ENCODE data around the gene IL2RA. TPM values are rescaled to one million over a fixed set of nuclear protein-coding genes. Genes with fewer than 3 reads are reported as not detected.
"Not testable (repeated sequence)": the region's sequence is repeated elsewhere in the genome, so short reads cannot be mapped to it uniquely, and the experiment has no call there.

Gene IL2RA
- total and polyA plus RNA-seq, 9 donors = 0.07 to 5.2 (median 0.90) TPM; not detected in 2

DNA sequence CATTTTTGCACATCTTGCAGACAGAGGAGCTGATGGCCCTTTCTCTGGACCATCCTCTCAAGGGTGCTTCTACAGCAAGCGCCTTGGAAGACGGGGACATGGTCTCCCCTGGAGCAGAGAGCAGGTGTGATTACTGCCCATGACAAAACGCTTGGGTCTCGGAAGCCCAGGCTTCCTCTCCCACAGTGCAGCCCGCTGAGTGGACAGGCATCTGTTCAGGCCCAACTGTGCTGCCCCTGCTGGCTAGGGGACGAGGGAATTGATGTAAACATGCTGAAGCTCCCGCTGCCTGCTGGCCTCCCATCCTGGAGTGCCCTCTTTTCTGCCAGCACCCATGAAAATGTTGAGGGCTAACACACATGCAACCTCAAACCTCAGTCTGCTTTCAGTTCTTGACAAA, 99.1 kb downstream of the IL2RA start:
- no peaks in the 10 kb centered on the region for H3K9me3 ChIP-seq
- DNase-seq = peak in 2 of 5 donors; percentile 7 to 8
- WGBS, 3 donors = 91 to 94% (median 92%) methylated on average over 7 of the region's 7 CpGs
- TF ChIP-seq POLR2A (IDR thresholded peaks at IDR 0.05) (no peak), CTCF (IDR thresholded peaks at IDR 0.05) (no peak), EP300 (IDR thresholded peaks at IDR 0.05) (no peak)
- no peaks in the 10 kb centered on the region for H3K4me1 ChIP-seq (ENCODE audit: insufficient read depth)
- H3K36me3 ChIP-seq = no peaks in the 10 kb centered on the region
- no peak overlapping the region for H3K4me3 ChIP-seq
- intact Hi-C loops (cut with DNase I) = no loop called here
- H3K27me3 ChIP-seq = no peaks in the 10 kb centered on the region
- no peak overlapping the region for H3K27ac ChIP-seq

DNA sequence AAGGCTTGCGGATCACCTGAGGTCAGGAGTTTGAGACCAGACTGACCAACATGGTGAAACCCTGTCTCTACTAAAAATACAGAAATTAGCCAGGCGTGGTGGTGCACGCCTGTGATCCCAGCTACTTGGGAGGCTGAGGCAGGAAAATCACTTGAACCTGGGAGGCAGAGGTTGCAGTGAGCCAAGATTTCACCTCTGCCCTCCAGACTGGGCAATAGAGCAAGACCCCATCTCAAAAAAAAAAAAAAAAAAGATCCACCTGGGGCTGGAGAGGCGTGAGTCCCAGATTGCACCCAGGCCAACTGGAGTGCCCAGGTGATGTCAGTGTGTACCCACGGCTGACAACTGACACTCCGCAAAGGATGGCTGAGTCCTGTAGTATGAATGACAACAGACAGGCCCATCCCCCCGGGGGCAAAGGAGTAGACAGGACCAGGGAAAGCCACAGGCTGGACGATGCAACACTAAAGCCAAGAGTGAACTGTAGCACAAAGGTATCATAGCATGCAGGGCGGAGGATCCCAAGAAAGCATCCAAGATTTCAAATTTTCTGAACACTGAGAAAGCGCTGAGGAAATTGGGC, 99.7 kb downstream of the IL2RA start:
- 95 to 97% (median 96%) methylated on average over 10 of the region's 10 CpGs for WGBS, 3 donors
- H3K36me3 ChIP-seq; intact Hi-C loops (cut with DNase I); H3K27ac ChIP-seq; H3K4me3 ChIP-seq; H3K9me3 ChIP-seq; H3K27me3 ChIP-seq; H3K4me1 ChIP-seq (ENCODE audit: insufficient read depth): not testable (repeated sequence)
- peak in 3 of 5 donors; percentile 3 to 23 (median 11) for DNase-seq

DNA sequence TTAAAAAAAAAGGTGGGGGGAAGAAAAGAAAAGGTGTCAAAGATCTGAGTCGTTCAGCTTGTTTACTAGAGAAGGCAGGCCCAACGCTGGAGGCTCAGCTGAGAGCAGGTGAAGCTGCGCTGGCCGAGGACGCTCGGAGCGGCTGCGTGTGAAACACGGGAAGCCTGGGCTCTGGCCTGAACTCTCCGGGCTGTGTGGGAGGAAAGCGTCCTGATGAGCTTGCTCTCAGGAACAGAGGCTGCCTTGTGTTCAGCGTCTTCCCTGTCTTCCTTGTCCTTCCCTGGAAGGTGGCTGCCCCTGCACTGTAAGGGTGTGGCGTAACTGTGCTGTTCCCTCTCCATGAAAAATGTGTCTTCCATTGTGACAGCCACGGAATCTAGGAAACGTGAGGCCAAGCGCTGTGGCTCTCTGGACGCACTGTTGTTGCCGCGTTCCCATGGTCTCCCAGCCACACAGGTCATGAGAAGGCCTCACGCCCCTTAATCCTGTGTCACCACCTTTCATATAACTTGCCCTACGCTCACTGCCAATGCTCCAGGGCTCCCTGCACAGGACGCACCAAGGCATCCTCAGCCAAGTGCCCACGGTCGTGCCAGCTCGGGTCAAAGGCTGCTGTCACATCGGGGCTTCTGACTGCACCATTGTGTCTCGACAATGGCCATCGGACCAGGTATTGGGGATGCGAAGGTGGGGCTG, 100.6 kb downstream of the IL2RA start:
- intact Hi-C loops (cut with DNase I) = no loop called here
- DNase-seq = peak in 3 of 5 donors; percentile 4 to 32 (median 15)
- Histone ChIP-seq H3K36me3 (no peaks in the 10 kb centered on the region), H3K27ac (no peak overlapping the region), H3K9me3 (no peaks in the 10 kb centered on the region), H3K27me3 (no peaks in the 10 kb centered on the region), H3K4me1 (ENCODE audit: insufficient read depth) (no peaks in the 10 kb centered on the region), H3K4me3 (no peak overlapping the region)
- 84 to 88% (median 86%) methylated on average over 29 of the region's 29 CpGs for WGBS, 3 donors
- TF ChIP-seq EP300 (IDR thresholded peaks at IDR 0.05) (no peak), POLR2A (IDR thresholded peaks at IDR 0.05) (no peak), CTCF (IDR thresholded peaks at IDR 0.05) (no peak)

DNA sequence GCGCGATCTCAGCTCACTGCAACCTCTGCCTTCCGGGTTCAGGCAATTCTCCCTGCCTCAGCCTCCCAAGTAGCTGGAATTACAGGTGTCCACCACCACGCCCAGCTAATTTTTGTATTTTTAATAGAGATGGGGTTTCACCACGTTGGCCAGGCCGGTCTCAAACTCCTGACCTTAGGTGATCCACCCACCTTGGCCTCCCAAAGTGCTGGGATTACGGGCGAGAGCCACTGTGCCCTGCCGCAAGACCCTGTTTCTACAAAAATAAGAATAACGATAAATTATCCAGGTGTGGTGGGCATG, 101.2 kb downstream of the IL2RA start:
- 90 to 97% (median 96%) methylated on average over 10 of the region's 10 CpGs for WGBS, 3 donors
- H3K27me3 ChIP-seq; H3K4me1 ChIP-seq (ENCODE audit: insufficient read depth); H3K9me3 ChIP-seq; intact Hi-C loops (cut with DNase I); H3K4me3 ChIP-seq; H3K36me3 ChIP-seq; H3K27ac ChIP-seq: not testable (repeated sequence)
- DNase-seq = peak in 1 of 5 donors; percentile 1

Small RNA genes lying within 50 kb of the gene (small RNA-seq; reads per million reads assigned to genes)
- not detected for gene RF00397

Other genes starting within 250 kb of the IL2RA start
- 100 to 1,000 TPM; 148 to 198 (median 177) TPM for gene GDI2, start 248.9 kb downstream of the IL2RA start, total RNA-seq
- gene GDI2, start 248.9 kb downstream of the IL2RA start, polyA plus RNA-seq = 100 to 1,000 TPM; 111 to 269 TPM
- 10 to 100 TPM in 4 of 7 donors, 1 to 10 TPM in 3; 8.6 to 15.3 (median 10.0) TPM for gene ANKRD16, start 172.5 kb downstream of the IL2RA start, total RNA-seq
- gene ANKRD16, start 172.5 kb downstream of the IL2RA start, polyA plus RNA-seq = 1 to 10 TPM; 6.6 to 7.8 TPM
- gene FBH1, start 172.1 kb downstream of the IL2RA start, total RNA-seq = 10 to 100 TPM; 54.6 to 80.3 (median 78.3) TPM
- 10 to 100 TPM; 46.4 to 64.1 TPM for gene FBH1, start 172.1 kb downstream of the IL2RA start, polyA plus RNA-seq
- gene IL15RA, start 84.8 kb downstream of the IL2RA start, total RNA-seq = 10 to 100 TPM in 1 of 7 donors, 1 to 10 TPM in 6; 2.7 to 15.2 (median 6.2) TPM
- 10 to 100 TPM in 1 of 2 donors, 1 to 10 TPM in 1; 6.3 to 10.0 TPM for gene IL15RA, start 84.8 kb downstream of the IL2RA start, polyA plus RNA-seq
- gene RBM17, start 26.7 kb upstream of the IL2RA start, total RNA-seq = 10 to 100 TPM; 56.2 to 89.7 (median 70.3) TPM
- 10 to 100 TPM; 62.1 to 94.4 TPM for gene RBM17, start 26.7 kb upstream of the IL2RA start, polyA plus RNA-seq
- gene PFKFB3, start 140.6 kb upstream of the IL2RA start, total RNA-seq = 10 to 100 TPM; 28.7 to 60.8 (median 41.6) TPM
- 10 to 100 TPM; 15.3 to 24.5 TPM for gene PFKFB3, start 140.6 kb upstream of the IL2RA start, polyA plus RNA-seq